HepG2 (cell line): ENCODE data around the gene MITF. TPM values are rescaled to one million over a fixed set of nuclear protein-coding genes. Genes with fewer than 3 reads are reported as not detected.

ENCODE experiments used
- ATAC-seq: fragments of 200-7000 bp; cut with Tn5 transposase; 3 replicates; pipeline ENCODE4 v1.9.1; 2020; ENCODE audit warnings: mild to moderate bottlenecking, moderate library complexity
- BruUV-seq: library from RNA; stranded (reverse); fragments of 400-500 nt; replicated peaks from 2 replicates; lab custom pipeline; 2021; lab: Mats Ljungman, UMichigan
- CTCF ChIA-PET: fragments of 300-600 bp; formaldehyde crosslinking; extraction: SDS; loops from one replicate; lab custom pipeline; 2021; ENCODE audit warnings: low total read pairs, inconsistent platforms, low intra/inter-chr PET ratio; lab: Yijun Ruan, JAX
- POLR2A ChIA-PET: fragments of 350-600 bp; sonication (Branson Sonifier 250); formaldehyde crosslinking; loops from one replicate; lab custom pipeline; 2020; ENCODE audit warnings: antibody characterized with exemption, inconsistent platforms; lab: Yijun Ruan, JAX
- DNase-seq: peaks from one replicate; pipeline ENCODE4 v3.0.0-alpha.2; 2015; ENCODE audit warnings: low spot score
- FAIRE-seq: peaks from 3 replicates; lab custom pipeline; 2011; peaks lifted over from hg19 to GRCh38; lab: Jason Lieb, UNC
- H2AFZ ChIP-seq: one replicate; pipeline ENCODE4 v1.6.1; 2011; ENCODE audit warnings: low read length, inconsistent platforms
- H3K27ac ChIP-seq: fragments of 300-600 bp; 3 replicates; pipeline ENCODE4 v1.8.0; 2011; ENCODE audit warnings: mixed run types, mild to moderate bottlenecking, mixed read lengths, low read length, inconsistent platforms; ENCODE audit not compliant: insufficient read depth; ENCODE audit errors: extremely low read length
- H3K27me3 ChIP-seq, 2 experiments: fragments of 200-600 bp in 1 of 2; 2 replicates in 1 of 2; 3 replicates in 1 of 2; pipeline versions ENCODE4 v1.6.0 to v1.8.0; 2011; ENCODE audit warnings: low read length in 2 of 2, mild to moderate bottlenecking in 2 of 2, moderate library complexity in 2 of 2, inconsistent platforms in 1 of 2; ENCODE audit not compliant: insufficient read depth in 2 of 2, control insufficient read depth in 1 of 2
- H3K36me3 ChIP-seq, 2 experiments: fragments of 200-600 bp in 1 of 2; replicated peaks in 1 of 2; 2 replicates in 1 of 2; 3 replicates in 1 of 2; pipeline versions ENCODE4 v1.5.1 to v1.8.0; 2011; ENCODE audit warnings: low read length in 2 of 2, inconsistent platforms in 1 of 2; ENCODE audit not compliant: insufficient read depth in 2 of 2, control insufficient read depth in 1 of 2
- H3K4me1 ChIP-seq: 2 replicates; pipeline ENCODE4 v1.5.1; 2012; ENCODE audit warnings: low read length, inconsistent platforms; ENCODE audit not compliant: insufficient read depth
- H3K4me2 ChIP-seq: 2 replicates; pipeline ENCODE4 v1.6.0; 2011; ENCODE audit warnings: low read depth, low read length, inconsistent platforms
- H3K4me3 ChIP-seq, 3 experiments: fragments of 200-600 bp in 1 of 3; sonication (generic), shearing (Covaris generic) in 1 of 3; replicated peaks in 1 of 3; 2 replicates each; pipeline ENCODE4 v1.5.1; 2011 to 2016; ENCODE audit warnings: low read length in 3 of 3, inconsistent platforms in 2 of 3, low read depth in 2 of 3, mild to moderate bottlenecking in 2 of 3, control low read depth in 1 of 3, mixed read lengths in 1 of 3; ENCODE audit not compliant: insufficient read depth in 1 of 3
- H3K79me2 ChIP-seq: one replicate; pipeline ENCODE4 v1.6.1; 2011; ENCODE audit warnings: low read length, inconsistent platforms; ENCODE audit not compliant: insufficient read depth
- H3K9ac ChIP-seq: 2 replicates; pipeline ENCODE4 v1.6.0; 2011; ENCODE audit warnings: mild to moderate bottlenecking, low read depth, low read length, inconsistent platforms; ENCODE audit not compliant: insufficient read depth
- H3K9me3 ChIP-seq: 2 replicates; pipeline ENCODE4 v1.5.1; 2012; ENCODE audit warnings: mild to moderate bottlenecking, low read length
- H4K20me1 ChIP-seq: 2 replicates; pipeline ENCODE4 v1.6.0; 2011; ENCODE audit warnings: inconsistent platforms, mild to moderate bottlenecking, low read length, moderate library complexity; ENCODE audit not compliant: insufficient read depth
- HNRNPUL1 ChIP-seq: fragments of 200-400 bp; formaldehyde crosslinking; IDR thresholded peaks from 2 replicates; pipeline ENCODE4 v1.6.1; 2017; ENCODE audit warnings: low read depth, mild to moderate bottlenecking, low read length, moderate library complexity
- NPAS2 ChIP-seq: sonication (generic); formaldehyde crosslinking; IDR thresholded peaks from 2 replicates; pipeline ENCODE4 v1.8.0; 2022; ENCODE audit warnings: mild to moderate bottlenecking, missing genetic modification reagents, borderline replicate concordance
- PRMT3 ChIP-seq: sonication (generic); formaldehyde crosslinking; IDR thresholded peaks from 2 replicates; pipeline ENCODE4 v1.8.1; 2022; ENCODE audit warnings: low read depth, mild to moderate bottlenecking, moderate library complexity, missing genetic modification reagents, borderline replicate concordance
- SIX1 ChIP-seq: sonication (generic); formaldehyde crosslinking; IDR thresholded peaks from 2 replicates; pipeline ENCODE4 v1.4.0; 2020; ENCODE audit warnings: missing genetic modification reagents, borderline replicate concordance
- ZFP36L1 ChIP-seq: sonication (generic); formaldehyde crosslinking; IDR thresholded peaks from 2 replicates; pipeline ENCODE4 v1.8.0; 2022; ENCODE audit warnings: mild to moderate bottlenecking, missing genetic modification reagents, moderate library complexity
- WGBS: methylation state at CpG from one replicate; pipeline ENCODE4 v1.1.6; 2017; ENCODE audit warnings: low lambda C conversion rate; 5-methylcytosine and 5-hydroxymethylcytosine counted together
- in situ Hi-C: cut with HindIII; loops from 2 replicates; pipeline ENCODE4 v1.10.0; 2017; ENCODE audit warnings: low pct_unique_long_range_greater_than_20kb; ENCODE audit not compliant: extremely low pct_ligation_motif_present
- intact Hi-C: fragments of 100-400 bp; cut with micrococcal nuclease; formaldehyde crosslinking; loops from one replicate; pipeline ENCODE4 v1.10.0; 2022; ENCODE audit not compliant: unreplicated experiment
- polyA plus RNA-seq, 8 experiments: library from polyadenylated mRNA; depleted of rRNA in 3 of 8; stranded (reverse) in 7 of 8; unstranded in 1 of 8; fragments of >200 nt; fragmentation: Illumina TruSeq in 4 of 8; extraction: Trizol in 4 of 8; gene quantifications; 2 replicates each; pipeline versions ENCODE4 v1.2.1 to v1.2.3, GENCODE V29; 2011 to 2016; ENCODE audit warnings: low read depth in 4 of 8, missing spikeins in 1 of 8, mixed read lengths in 1 of 8; ENCODE audit not compliant: insufficient read depth in 1 of 8
- total RNA-seq, 5 experiments: library from RNA; depleted of rRNA; stranded (reverse); fragments of >200 nt; fragmentation: Illumina TruSeq; extraction: Trizol; gene quantifications; 2 replicates each; pipeline ENCODE4 v1.2.3, GENCODE V29; 2016; ENCODE audit warnings: low read depth in 1 of 5
- TF ChIP-seq, protein P1 (sequence below): sonication (generic); formaldehyde crosslinking; IDR thresholded peaks from 2 replicates; pipeline ENCODE4 v1.4.0; 2020; ENCODE audit warnings: missing genetic modification reagents
- TF ChIP-seq, protein P2 (sequence below): IDR thresholded peaks from 2 replicates; pipeline ENCODE4 v1.6.1; 2018; ENCODE audit warnings: missing genetic modification reagents

MITF gene
- total and polyA plus RNA-seq, 2 of the 13 experiments (the other 11 are each of a cell fraction or from before 2014, with no cell fraction given): 0.12 to 0.38 TPM

DNA sequence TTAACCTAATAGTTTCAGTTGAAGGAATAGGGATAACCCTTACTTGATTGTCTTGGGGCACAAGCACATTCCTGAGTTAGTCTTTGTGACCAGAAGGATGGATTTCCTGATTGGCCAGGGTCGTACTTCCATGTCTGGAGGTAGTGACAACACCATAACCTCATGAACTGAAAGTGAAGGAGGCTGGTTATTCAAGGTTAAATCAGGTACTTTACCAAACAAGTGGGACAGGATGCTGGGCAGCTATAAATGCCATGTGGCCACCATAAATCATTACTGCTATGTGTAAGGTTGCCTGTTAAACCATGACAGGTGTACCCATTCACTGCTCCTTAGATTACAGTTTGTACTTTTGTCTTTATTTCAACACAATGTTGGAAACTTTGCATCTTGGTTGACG, 132.0 kb downstream of the MITF start:
- no peaks in the 10 kb centered on the region for H3K4me1 ChIP-seq
- H3K9me3 ChIP-seq: no peaks in the 10 kb centered on the region
- no peaks in the 10 kb centered on the region for H3K36me3 ChIP-seq
- in situ Hi-C loops: no loop called here
- ChIA-PET CTCF (no interaction called here), POLR2A (no interaction called here)
- no peak overlapping the region for H2AFZ ChIP-seq
- intact Hi-C loops: no loop called here
- no peak overlapping the region for H3K4me2 ChIP-seq
- WGBS: 0% methylated on average over 2 of the region's 2 CpGs
- no peak overlapping the region for H3K27ac ChIP-seq
- peaks cover 0 to 4% of the 10 kb centered on the region in 2 experiments; a peak in 1 of 5 replicates for H3K27me3 ChIP-seq
- ATAC-seq (no peak), DNase-seq (no peak), FAIRE-seq (no peak)
- H4K20me1 ChIP-seq: no peaks in the 10 kb centered on the region
- no peaks in the 10 kb centered on the region for H3K79me2 ChIP-seq
- no peak for TF ChIP-seq SIX1 (CRISPR knock-in tag)
- TF ChIP-seq PRMT3: no peak
- TF ChIP-seq ZFP36L1 (CRISPR knock-in tag): no peak
- no peak for TF ChIP-seq HNRNPUL1
- TF ChIP-seq, protein P1, sequence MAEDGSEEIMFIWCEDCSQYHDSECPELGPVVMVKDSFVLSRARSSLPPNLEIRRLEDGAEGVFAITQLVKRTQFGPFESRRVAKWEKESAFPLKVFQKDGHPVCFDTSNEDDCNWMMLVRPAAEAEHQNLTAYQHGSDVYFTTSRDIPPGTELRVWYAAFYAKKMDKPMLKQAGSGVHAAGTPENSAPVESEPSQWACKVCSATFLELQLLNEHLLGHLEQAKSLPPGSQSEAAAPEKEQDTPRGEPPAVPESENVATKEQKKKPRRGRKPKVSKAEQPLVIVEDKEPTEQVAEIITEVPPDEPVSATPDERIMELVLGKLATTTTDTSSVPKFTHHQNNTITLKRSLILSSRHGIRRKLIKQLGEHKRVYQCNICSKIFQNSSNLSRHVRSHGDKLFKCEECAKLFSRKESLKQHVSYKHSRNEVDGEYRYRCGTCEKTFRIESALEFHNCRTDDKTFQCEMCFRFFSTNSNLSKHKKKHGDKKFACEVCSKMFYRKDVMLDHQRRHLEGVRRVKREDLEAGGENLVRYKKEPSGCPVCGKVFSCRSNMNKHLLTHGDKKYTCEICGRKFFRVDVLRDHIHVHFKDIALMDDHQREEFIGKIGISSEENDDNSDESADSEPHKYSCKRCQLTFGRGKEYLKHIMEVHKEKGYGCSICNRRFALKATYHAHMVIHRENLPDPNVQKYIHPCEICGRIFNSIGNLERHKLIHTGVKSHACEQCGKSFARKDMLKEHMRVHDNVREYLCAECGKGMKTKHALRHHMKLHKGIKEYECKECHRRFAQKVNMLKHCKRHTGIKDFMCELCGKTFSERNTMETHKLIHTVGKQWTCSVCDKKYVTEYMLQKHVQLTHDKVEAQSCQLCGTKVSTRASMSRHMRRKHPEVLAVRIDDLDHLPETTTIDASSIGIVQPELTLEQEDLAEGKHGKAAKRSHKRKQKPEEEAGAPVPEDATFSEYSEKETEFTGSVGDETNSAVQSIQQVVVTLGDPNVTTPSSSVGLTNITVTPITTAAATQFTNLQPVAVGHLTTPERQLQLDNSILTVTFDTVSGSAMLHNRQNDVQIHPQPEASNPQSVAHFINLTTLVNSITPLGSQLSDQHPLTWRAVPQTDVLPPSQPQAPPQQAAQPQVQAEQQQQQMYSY (CRISPR knock-in tag): no peak
- no peak for TF ChIP-seq NPAS2 (CRISPR knock-in tag)
- TF ChIP-seq, protein P2, sequence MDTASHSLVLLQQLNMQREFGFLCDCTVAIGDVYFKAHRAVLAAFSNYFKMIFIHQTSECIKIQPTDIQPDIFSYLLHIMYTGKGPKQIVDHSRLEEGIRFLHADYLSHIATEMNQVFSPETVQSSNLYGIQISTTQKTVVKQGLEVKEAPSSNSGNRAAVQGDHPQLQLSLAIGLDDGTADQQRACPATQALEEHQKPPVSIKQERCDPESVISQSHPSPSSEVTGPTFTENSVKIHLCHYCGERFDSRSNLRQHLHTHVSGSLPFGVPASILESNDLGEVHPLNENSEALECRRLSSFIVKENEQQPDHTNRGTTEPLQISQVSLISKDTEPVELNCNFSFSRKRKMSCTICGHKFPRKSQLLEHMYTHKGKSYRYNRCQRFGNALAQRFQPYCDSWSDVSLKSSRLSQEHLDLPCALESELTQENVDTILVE (CRISPR knock-in tag): no peak
- no TSS peak for BruUV-seq
- no peak overlapping the region for H3K4me3 ChIP-seq
- no peak overlapping the region for H3K9ac ChIP-seq
